Prostate gland (tissue), 2 donors: ENCODE measurements around the gene PRKG1. TPM values are rescaled to one million over a fixed set of nuclear protein-coding genes. Genes with fewer than 3 reads are reported as not detected.

Source experiments
- DNase-seq: peaks from one replicate; pipeline ENCODE4 v3.0.0-alpha.2; 2019; ENCODE audit warnings: low spot score
- H3K27ac ChIP-seq, 2 donors: fragments of 200-600 bp; sonication (generic); 2 replicates each; pipeline ENCODE4 v1.5.1; 2017 to 2019
- H3K27me3 ChIP-seq: fragments of 200-600 bp; sonication (generic); replicated peaks from 2 replicates; pipeline ENCODE4 v1.5.1; 2019; ENCODE audit not compliant: insufficient read depth
- H3K36me3 ChIP-seq, 2 donors: fragments of 200-600 bp; sonication (generic); 1 replicate in 1 of 2; 2 replicates in 1 of 2; pipeline versions ENCODE4 v1.5.1 to v1.8.1; 2017 to 2019
- H3K4me1 ChIP-seq: fragments of 200-600 bp; sonication (generic); replicated peaks from 2 replicates; pipeline ENCODE4 v1.5.1; 2019
- H3K4me3 ChIP-seq, 2 donors: fragments of 200-600 bp; sonication (generic); 2 replicates each; pipeline ENCODE4 v1.5.1; 2017 to 2019
- H3K9me3 ChIP-seq: fragments of 200-600 bp; sonication (generic); 2 replicates; pipeline ENCODE4 v1.5.1; 2017
- POLR2A ChIP-seq: fragments of 450-650 bp; IDR thresholded peaks from one replicate; pipeline ENCODE4 v1.6.1; 2016; ENCODE audit warnings: antibody characterized with exemption, mild to moderate bottlenecking
- POLR2AphosphoS5 ChIP-seq: sonication (generic); formaldehyde crosslinking; IDR thresholded peaks from one replicate; pipeline ENCODE4 v1.6.1; 2017; ENCODE audit warnings: antibody characterized with exemption
- WGBS: methylation state at CpG from one replicate; pipeline ENCODE4 v1.1.5; 2018; 5-methylcytosine and 5-hydroxymethylcytosine counted together
- intact Hi-C: fragments of 100-400 bp; cut with DNase I; formaldehyde crosslinking; loops from one replicate; pipeline ENCODE4 v1.14.2; 2022
- total RNA-seq, 2 donors: library from RNA; depleted of rRNA; stranded (reverse); fragments of >200 nt; gene quantifications; one replicate each; pipeline ENCODE4 v1.1.0, GENCODE V29; 2016
- TF ChIP-seq, protein P1 (sequence below), 4 experiments: fragments of 200-600 bp in 2 of 4; fragments of 450-650 bp in 2 of 4; sonication (generic) in 2 of 4; IDR thresholded peaks; 1 replicate in 3 of 4; 2 replicates in 1 of 4; pipeline ENCODE4 v1.5.1; 2016 to 2019; ENCODE audit warnings: antibody characterized with exemption in 4 of 4, mild to moderate bottlenecking in 2 of 4, moderate library complexity in 2 of 4

Gene PRKG1
- total RNA-seq, 2 donors from 2014 or later = 2.7 to 9.0 TPM

DNA sequence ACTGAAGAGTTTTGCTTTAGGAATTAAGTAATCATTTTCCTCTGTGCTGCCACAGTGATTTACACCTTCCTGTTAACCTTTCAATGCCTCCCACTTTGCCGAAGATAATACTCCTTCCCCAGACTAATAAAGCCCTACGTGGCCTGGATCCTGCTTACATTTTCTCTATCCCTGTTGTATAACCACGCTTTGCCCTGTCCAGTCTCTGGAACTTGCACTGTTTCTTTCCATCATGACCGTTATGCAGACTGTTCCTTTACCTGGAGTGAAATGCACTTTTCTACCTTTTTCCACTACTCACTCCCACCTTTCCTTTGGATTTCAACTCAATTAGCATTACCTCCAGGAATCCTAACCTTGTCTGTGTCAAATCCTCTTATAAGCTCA is 154.4 kb downstream of the PRKG1 start:
- no peak overlapping the region for H3K4me3 ChIP-seq
- WGBS = 76% methylated on average over 4 of the region's 4 CpGs
- H3K36me3 ChIP-seq = no peaks in the 10 kb centered on the region
- H3K27me3 ChIP-seq = no peaks in the 10 kb centered on the region
- TF ChIP-seq, protein P1, sequence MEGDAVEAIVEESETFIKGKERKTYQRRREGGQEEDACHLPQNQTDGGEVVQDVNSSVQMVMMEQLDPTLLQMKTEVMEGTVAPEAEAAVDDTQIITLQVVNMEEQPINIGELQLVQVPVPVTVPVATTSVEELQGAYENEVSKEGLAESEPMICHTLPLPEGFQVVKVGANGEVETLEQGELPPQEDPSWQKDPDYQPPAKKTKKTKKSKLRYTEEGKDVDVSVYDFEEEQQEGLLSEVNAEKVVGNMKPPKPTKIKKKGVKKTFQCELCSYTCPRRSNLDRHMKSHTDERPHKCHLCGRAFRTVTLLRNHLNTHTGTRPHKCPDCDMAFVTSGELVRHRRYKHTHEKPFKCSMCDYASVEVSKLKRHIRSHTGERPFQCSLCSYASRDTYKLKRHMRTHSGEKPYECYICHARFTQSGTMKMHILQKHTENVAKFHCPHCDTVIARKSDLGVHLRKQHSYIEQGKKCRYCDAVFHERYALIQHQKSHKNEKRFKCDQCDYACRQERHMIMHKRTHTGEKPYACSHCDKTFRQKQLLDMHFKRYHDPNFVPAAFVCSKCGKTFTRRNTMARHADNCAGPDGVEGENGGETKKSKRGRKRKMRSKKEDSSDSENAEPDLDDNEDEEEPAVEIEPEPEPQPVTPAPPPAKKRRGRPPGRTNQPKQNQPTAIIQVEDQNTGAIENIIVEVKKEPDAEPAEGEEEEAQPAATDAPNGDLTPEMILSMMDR (IDR thresholded peaks at IDR 0.05) = no peak
- TF ChIP-seq POLR2AphosphoS5 = no peak
- H3K9me3 ChIP-seq = no peaks in the 10 kb centered on the region
- intact Hi-C loops = no loop called here
- H3K4me1 ChIP-seq = no peaks in the 10 kb centered on the region
- no peak for DNase-seq
- H3K27ac ChIP-seq = no peak overlapping the region

DNA sequence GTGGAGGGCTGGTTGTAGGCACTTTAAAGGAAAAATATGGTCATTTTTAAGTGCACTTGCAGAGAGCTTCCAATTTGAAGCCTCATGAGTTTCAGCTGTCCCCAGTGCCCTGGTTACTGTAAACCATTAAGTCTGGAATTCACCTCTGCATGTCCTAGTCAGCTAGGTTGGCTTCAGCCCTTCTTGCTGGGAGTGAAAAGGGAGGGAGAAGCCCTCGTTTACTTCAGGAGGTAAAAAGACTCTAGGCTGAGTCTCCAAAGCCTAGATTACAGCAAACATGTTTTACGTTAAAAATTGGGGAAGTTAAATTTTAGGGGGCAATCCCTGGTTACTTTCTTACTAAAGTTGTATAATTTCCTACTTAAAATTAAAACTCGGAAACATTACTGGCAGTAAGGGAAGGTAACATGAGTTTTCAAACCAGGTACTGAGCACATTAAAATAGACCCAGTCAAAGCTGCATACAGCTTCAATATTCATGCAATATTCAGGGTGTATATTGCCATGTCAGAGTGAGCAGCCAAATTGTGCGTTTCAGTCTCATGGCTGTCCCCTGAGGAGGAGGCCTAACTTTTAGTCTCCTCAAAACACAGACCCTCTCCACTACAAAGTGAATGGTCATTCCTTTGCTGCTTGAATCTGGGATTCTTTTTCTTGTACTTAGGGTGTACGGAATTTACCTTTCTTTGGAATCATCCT is 156.7 kb downstream of the PRKG1 start:
- 72% methylated on average over 5 of the region's 5 CpGs for WGBS

DNA sequence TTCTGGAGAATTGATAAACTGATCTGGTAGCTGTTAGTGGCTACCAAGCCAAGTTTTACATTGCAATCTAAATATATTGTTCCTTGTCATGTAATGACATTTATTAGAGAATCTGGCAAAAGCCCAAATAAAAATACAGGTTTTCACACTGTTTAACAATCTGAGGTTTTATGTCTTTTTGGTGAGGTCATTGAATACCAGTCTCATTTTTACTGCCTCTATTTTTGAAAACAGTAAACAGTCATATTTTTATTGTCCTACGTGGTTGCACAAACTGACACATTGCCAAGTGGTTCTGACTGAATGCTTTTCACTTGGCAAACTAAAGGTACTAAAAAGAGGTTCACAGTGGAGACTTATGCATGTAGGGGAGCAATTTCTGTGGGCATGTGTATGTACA is 157.5 kb downstream of the PRKG1 start:
- WGBS = 3% methylated on average over 1 of the region's 1 CpG

More for the DNA sequence above, 156.7 kb downstream of the PRKG1 start:
- TF ChIP-seq, protein P1 (IDR thresholded peaks at IDR 0.05) = no peak
- TF ChIP-seq POLR2AphosphoS5 (no peak), POLR2A (no peak)
- intact Hi-C loops = loop anchor here (10.0 kb wide), 1 partner anchor 156 kb away; the partner anchor contains the start of gene PRKG1
- DNase-seq = no peak
- no peak overlapping the region for H3K4me3 ChIP-seq
- H3K9me3 ChIP-seq = no peaks in the 10 kb centered on the region
- H3K36me3 ChIP-seq = no peaks in the 10 kb centered on the region
- H3K4me1 ChIP-seq = no peaks in the 10 kb centered on the region
- no peak overlapping the region for H3K27ac ChIP-seq
- no peaks in the 10 kb centered on the region for H3K27me3 ChIP-seq

DNA sequence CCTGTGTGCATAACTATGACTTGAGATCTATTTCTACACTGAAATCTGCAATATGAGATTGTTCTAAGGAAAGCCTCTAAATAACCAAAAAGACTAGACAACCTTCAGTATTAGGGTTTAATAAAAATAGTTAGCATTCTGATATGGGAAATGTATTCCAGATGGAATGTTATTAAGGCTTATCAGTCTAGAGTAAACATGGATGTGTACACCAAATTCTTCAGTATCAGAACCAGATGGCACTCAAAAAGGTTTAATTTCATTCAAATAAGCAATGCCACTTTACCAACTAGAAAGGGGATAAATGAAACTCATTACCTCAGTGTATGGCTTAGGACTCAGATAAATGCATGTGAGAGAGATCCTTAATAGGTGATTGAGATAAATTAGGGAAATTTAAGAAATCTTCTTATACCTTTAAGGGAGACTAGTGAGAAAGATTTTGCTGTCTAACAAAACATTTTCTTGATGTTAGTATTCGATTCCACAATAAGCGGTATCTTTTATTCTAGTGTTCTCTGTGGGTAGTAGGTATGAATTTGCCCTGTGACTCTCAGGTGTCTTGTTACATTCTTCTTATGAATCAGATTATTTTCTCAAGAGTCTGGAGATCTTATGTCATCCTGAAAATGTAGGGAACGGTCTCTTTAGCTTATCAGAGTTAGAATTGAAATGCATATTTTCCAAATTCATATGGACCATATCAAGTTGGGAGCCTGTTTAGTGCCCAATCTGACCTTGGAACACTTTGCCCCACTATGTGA is 159.2 kb downstream of the PRKG1 start:
- TF ChIP-seq, protein P1 (IDR thresholded peaks at IDR 0.05) = no peak
- no peak for TF ChIP-seq POLR2A
- TF ChIP-seq POLR2AphosphoS5 = no peak
- intact Hi-C loops = loop anchor here (10.0 kb wide), 1 partner anchor 159 kb away; the partner anchor contains the start of gene PRKG1
- H3K27ac ChIP-seq = no peak overlapping the region
- H3K4me1 ChIP-seq = no peaks in the 10 kb centered on the region
- no peak for DNase-seq
- no peaks in the 10 kb centered on the region for H3K27me3 ChIP-seq
- 96% methylated on average over 3 of the region's 3 CpGs for WGBS
- H3K4me3 ChIP-seq = no peak overlapping the region
- H3K36me3 ChIP-seq = no peaks in the 10 kb centered on the region
- H3K9me3 ChIP-seq = no peaks in the 10 kb centered on the region

More for the DNA sequence above, 157.5 kb downstream of the PRKG1 start:
- DNase-seq = peak; percentile 15
- intact Hi-C loops = loop anchor here (10.0 kb wide), 1 partner anchor 157 kb away; the partner anchor contains the start of gene PRKG1
- no peaks in the 10 kb centered on the region for H3K27me3 ChIP-seq
- H3K27ac ChIP-seq = no peak overlapping the region
- TF ChIP-seq, protein P1 (IDR thresholded peaks at IDR 0.05) = no peak
- TF ChIP-seq POLR2A (no peak), POLR2AphosphoS5 (peak; percentile 14)
- no peaks in the 10 kb centered on the region for H3K4me1 ChIP-seq
- no peaks in the 10 kb centered on the region for H3K36me3 ChIP-seq
- no peak overlapping the region for H3K4me3 ChIP-seq
- no peaks in the 10 kb centered on the region for H3K9me3 ChIP-seq
